Skeletal muscle cell (primary cell): Measurements from ENCODE around the gene HNRNPD.
"Not testable (repeated sequence)": the region's sequence is repeated elsewhere in the genome, so short reads cannot be mapped to it uniquely, and the experiment has no call there.

ENCODE experiments used
- DNase-seq: peaks from one replicate; pipeline ENCODE4 v3.0.0-alpha.2; 2010; ENCODE audit warnings: low read depth
- H3K4me3 ChIP-seq: 2 replicates; pipeline ENCODE4 v1.5.1; 2011; ENCODE audit warnings: low read depth, mild to moderate bottlenecking, control low read depth, low read length, moderate library complexity

The HNRNPD gene, protein sequence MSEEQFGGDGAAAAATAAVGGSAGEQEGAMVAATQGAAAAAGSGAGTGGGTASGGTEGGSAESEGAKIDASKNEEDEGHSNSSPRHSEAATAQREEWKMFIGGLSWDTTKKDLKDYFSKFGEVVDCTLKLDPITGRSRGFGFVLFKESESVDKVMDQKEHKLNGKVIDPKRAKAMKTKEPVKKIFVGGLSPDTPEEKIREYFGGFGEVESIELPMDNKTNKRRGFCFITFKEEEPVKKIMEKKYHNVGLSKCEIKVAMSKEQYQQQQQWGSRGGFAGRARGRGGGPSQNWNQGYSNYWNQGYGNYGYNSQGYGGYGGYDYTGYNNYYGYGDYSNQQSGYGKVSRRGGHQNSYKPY

DNA sequence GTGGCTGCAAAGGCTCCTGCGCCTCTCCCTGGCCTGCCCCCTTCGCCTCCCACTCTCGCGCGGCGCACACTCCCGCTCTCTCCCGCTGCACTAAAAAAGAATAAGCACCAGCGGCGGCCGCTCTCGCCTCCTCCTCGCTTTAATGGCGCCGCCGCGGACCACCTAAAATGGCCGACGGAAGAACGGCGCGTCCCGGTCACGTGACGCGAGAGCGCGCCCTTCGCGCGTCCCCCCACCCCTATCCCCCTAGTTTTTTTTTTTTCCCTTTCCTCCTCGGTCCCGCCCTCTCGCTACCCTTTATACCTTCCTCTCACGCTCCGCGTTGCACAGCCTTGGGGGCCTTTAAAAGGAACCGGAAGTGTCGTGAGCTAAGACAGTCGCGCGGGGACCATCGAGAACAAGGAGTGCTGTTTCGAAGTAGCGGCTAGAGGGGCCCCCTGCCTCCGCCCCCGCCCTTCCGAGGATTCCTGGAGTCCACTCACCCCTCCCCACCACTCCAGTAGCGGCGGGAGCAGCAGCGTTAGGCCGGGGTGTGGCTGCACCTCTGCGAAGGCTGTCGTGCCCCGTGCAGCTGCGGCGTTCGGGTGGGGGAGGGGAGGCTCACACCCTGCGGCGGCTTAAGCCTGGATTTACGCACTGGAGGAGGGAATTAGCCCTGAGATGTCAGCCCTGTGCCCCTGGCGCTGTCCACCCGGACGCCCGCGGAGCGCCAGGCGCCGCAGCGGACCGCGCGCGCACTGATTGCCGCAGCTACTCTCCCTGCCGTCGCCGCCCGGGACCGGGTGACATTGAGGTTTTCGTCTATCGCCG lies at the start of gene HNRNPD:
TSS of gene HNRNPD (minus strand) at position 176 of the 810 bp plus-strand sequence. CDS start 313 bp downstream, outside the sequence.
- DNase-seq: peak; percentile 99
- H3K4me3 ChIP-seq: peak within 1 kb of the TSS; percentile 70

DNA sequence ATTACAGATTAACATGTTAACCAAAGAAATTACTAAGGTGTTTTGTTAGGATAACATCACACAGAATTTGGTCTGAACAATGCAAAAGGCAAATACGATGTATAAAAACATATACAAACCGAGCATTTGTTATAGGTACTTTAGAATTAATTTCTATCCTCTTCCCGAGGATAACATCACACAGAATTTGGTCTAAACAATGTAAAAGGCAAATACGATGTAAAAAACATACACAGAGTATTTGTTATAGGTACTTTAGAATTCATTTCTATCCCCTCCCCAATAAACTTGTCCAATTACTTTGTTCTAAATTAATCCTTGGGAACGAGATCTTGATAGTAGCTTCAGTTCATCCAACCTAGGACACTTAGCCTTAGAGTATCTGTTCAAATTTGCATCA lies 48.8 kb upstream of the HNRNPD start:
- DNase-seq: no peak
- H3K4me3 ChIP-seq: no peak overlapping the region

DNA sequence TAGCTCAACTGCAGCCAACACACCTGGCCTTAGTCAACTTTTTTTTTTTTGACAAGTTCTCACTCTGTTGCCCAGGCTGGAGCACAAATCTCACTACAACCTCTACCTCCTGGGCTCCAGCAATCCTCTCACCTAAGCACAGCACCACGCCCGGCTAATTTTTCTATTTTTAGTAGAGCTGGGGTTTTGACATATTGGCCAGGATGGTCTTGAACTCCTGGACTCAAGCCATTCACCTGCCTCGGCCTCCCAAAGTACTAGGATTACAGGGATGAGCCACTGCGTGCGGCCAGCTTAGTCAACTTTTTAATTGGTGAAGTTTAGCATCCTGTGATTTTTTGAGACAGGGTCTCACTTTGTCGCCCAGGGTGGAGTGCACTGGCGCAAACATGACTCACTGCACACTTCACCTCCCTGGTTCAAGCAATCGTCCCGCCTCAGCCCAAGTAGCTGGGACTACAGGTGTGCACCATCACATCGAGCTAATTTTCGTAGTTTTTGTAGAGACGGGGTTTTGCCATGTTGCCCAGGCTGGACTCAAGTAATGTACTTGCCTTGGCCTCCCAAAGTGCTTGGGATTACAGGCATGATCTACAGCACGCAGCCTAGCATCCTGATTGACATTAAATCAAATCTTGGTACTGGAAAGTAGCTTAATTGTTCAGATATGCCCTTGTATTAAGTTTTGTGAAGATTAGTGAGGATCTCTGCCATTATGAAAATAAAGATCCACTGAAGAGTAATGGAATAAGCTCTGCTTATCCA lies 48.2 kb upstream of the HNRNPD start:
- H3K4me3 ChIP-seq: no peak overlapping the region
- no peak for DNase-seq

DNA sequence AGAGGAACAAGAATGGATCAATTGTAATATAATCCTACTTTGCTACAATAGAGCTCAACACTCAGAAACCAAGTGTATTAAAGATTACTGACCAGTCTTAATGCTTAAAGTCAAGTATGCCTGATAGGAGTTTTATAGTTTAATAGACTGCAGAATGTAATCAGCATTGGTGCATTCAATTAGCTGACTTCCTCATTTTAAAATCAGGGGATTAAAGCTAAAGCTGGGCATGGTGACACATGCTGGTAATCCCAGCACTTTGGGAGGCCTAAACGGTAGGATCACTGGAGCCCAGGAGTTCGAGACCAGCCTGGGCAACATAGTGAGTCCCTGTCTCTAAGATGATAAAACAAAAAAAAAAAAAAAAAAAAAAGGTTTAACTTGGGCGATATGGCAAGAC lies 45.7 kb upstream of the HNRNPD start:
- DNase-seq: no peak
- no peak overlapping the region for H3K4me3 ChIP-seq

DNA sequence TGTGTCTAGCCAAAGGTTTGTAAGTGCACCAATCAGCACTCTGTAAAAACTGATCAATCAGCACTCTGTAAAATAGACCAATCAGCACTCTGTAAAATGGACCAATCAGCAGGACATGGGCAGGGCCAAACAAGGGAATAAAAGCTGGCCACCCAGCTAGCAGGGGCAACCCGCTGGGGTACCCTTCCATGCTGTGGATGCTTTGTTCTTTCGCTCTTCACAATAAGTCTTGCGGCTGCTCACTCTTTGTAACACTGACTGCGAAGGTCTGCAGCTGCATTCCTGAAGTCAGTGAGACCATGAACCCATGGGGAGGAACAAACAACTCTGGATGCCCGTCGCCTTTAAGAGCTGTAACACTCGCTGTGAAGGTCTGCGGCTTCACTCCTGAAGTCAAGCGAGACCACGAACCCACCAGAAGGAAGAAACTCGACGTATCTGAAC lies 42.2 kb upstream of the HNRNPD start:
- DNase-seq: no peak

GRCh38 chr4:82415061-82415460 lies 41.3 kb upstream of the HNRNPD start:
- H3K4me3 ChIP-seq, DNase-seq: not testable (repeated sequence)

More for the DNA sequence above, 42.2 kb upstream of the HNRNPD start:
- no peak overlapping the region for H3K4me3 ChIP-seq

DNA sequence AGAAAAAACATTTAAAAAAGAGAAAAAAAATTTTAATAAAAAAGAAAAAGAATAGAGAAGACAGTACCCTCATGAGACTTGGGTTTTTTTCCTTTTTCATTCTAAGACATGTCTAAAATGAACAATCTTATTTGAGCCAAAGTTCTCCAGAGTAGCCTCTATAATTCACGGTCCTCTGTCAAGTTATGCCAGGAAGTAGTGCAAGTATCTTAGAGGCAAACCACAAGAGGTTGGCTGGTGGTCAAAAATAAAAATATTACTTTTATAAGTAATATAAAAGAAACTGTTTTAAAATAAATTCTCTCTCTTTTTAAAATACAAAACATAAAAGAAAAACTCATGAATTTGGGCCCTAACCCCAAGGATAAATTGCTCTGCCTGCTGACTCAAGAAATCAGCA lies 29.9 kb upstream of the HNRNPD start:
- no peak overlapping the region for H3K4me3 ChIP-seq
- DNase-seq: no peak

GRCh38 chr4:82402196-82402775 lies 28.5 kb upstream of the HNRNPD start:
- H3K4me3 ChIP-seq: no peak overlapping the region
- DNase-seq: no peak

DNA sequence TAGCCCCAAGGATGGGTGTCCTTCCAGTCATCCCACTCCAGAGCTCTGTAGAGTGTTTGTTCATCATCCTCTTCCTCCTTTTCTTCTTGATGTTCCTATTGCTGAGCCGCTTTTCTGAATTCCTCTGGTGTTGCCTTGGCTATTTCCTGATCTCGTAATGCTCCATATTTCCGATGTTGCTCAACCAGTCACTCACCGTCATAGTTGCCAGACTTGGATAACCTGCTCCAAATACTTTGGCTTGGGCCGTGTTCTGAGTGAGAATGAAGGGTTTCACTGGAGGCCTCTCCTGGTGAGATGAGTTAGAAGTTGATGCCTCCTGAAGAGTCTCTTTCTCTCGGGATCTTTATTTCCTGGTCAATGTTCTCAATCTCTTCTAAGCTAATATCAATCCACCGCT lies 27.8 kb upstream of the HNRNPD start:
- no peak for DNase-seq
- H3K4me3 ChIP-seq: no peak overlapping the region

DNA sequence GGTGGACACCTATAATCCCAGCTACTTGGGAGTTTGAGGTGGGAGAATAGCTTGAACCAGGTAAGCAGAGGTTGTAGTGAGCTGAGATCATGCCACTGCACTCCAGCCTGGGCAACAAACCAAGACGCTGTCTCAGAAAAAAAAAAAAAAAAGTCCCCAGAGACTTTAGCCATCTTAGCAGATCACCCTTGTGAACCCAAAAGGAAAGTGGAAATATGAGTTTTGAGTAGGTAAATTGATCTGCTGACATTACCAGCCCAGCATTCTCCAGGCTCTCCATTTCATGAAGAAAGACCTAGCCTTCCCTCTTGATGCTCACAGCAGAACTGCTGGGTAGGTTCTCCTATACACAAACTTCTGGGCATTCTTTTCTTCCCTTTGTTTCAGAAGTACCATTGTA lies 24.5 kb upstream of the HNRNPD start:
- no peak for DNase-seq
- no peak overlapping the region for H3K4me3 ChIP-seq

DNA sequence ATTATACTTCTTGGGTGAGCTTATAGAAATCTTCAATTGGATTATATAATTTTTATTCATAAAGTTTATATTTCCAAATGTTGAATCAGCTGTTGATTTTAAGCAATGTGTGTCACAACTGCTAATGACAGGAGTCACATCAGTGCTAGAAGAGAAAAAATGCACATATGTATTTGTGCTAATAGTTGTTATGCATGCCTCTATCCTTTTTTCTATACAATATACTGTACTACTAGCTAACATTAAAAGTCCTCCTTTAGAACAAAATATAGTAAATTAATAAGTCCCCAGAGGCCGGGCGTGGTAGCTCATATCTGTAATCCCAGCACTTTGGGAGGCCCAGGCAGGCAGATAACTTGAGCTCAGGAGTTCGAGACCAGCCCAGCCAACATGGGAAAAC lies 23.7 kb upstream of the HNRNPD start:
- no peak for DNase-seq
- H3K4me3 ChIP-seq: no peak overlapping the region

DNA sequence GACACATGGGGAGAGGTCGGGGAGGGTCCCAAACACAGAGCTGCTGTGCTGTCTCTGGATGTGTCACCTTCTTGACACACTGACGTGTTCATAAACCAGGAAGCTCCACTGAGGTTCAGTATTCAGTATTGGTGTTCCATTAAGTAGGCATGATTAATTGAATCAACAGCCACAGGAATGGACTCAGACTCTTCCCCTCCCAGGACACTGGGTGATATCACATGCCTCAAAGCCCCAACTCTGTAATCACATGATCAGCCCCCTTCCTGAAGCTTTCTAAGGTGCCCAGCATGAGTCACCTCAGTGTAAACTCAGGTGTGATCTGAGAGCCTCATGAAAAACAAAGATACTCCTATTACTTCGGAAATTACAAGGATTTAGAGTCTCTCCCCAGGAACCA lies 21.1 kb upstream of the HNRNPD start:
- DNase-seq: no peak
- H3K4me3 ChIP-seq: no peak overlapping the region

GRCh38 chr4:82390061-82390460 lies 16.3 kb upstream of the HNRNPD start:
- DNase-seq: not testable (repeated sequence)

GRCh38 chr4:82388405-82388804 lies 14.6 kb upstream of the HNRNPD start:
- no peak for DNase-seq
- H3K4me3 ChIP-seq: no peak overlapping the region

More at GRCh38 chr4:82390061-82390460, 16.3 kb upstream of the HNRNPD start:
- H3K4me3 ChIP-seq: not testable (repeated sequence)

- not testable (repeated sequence) for H3K4me3 ChIP-seq, DNase-seq
These were observed 12.5 kb upstream of the HNRNPD start for GRCh38 chr4:82386312-82386711.

DNA sequence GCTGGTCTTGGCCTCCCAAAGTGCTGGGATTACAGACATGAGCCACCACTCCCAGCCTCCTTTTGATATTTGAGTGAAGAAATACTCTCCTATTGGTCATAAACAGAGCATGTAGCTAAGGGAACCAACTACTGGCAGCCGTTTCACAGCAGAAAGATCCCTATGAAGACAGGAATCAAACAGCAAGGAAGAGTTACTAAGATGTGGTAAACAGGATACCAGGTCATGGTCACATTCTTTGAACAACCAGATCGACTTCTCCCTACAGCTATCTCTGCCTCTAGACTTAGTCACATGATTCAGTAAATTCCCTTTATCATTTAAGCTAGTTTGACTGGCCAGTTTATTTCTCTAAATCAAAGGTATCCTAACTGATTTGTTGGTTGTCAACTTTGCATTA lies 9.0 kb upstream of the HNRNPD start:
- DNase-seq: no peak
- no peak overlapping the region for H3K4me3 ChIP-seq

GRCh38 chr4:82381661-82382296 lies 8.0 kb upstream of the HNRNPD start:
- H3K4me3 ChIP-seq: no peak overlapping the region
- no peak for DNase-seq

DNA sequence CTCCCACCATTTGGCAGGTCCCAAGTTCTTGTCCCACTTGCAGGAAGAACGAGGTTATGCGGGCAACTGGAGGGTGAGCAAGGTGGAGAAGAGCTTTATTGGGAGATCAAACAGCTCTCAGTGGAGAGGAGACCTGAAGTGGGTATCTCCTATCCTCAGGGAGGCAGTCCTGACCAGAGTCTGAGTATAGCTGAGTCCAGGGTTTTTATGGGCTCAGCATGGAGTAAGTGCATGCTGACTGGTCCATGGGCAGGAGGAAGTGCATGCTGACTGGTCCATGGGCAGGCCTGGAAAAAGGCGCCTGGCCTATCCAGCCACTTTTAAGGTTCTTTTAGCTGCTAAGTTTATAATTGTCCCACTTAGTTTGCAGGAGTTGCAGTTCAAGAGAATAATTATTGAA lies 7.4 kb upstream of the HNRNPD start:
- DNase-seq: no peak
- H3K4me3 ChIP-seq: no peak overlapping the region

GRCh38 chr4:82380831-82381230 lies 7.0 kb upstream of the HNRNPD start:
- no peak overlapping the region for H3K4me3 ChIP-seq
- DNase-seq: no peak
